Keratinocyte (primary cell): ENCODE results near the gene RAC2. TPM values are rescaled to one million over a fixed set of nuclear protein-coding genes. Genes with fewer than 3 reads are reported as not detected.

Source experiments
- DNase-seq: peaks from one replicate; pipeline ENCODE4 v3.0.0-alpha.2; 2011; ENCODE audit warnings: low read depth, missing footprints, low spot score
- FAIRE-seq: peaks from 2 replicates; lab custom pipeline; 2011; peaks lifted over from hg19 to GRCh38; lab: Jason Lieb, UNC
- H2AFZ ChIP-seq: 2 replicates; pipeline ENCODE4 v1.6.0; 2012; ENCODE audit warnings: low read length, control low read depth, inconsistent platforms; ENCODE audit not compliant: control insufficient read depth
- H3K27ac ChIP-seq: 2 replicates; pipeline ENCODE4 v1.5.1; 2011; ENCODE audit warnings: low read length; ENCODE audit not compliant: control insufficient read depth, insufficient read depth
- H3K27me3 ChIP-seq: 3 replicates; pipeline ENCODE4 v1.6.0; 2011; ENCODE audit warnings: low read length; ENCODE audit not compliant: control insufficient read depth, insufficient read depth; ENCODE audit errors: extremely low read depth
- H3K36me3 ChIP-seq, 2 experiments: 2 replicates in 1 of 2; 3 replicates in 1 of 2; pipeline ENCODE4 v1.5.1; 2011; ENCODE audit warnings: low read length in 2 of 2, mild to moderate bottlenecking in 1 of 2; ENCODE audit not compliant: control insufficient read depth in 2 of 2, insufficient read depth in 2 of 2; ENCODE audit errors: extremely low read depth in 1 of 2
- H3K4me1 ChIP-seq: 3 replicates; pipeline ENCODE4 v1.5.1; 2011; ENCODE audit warnings: low read length; ENCODE audit not compliant: control insufficient read depth, insufficient read depth; ENCODE audit errors: extremely low read depth
- H3K4me2 ChIP-seq: 3 replicates; pipeline ENCODE4 v1.6.0; 2011; ENCODE audit warnings: low read depth, low read length; ENCODE audit not compliant: control insufficient read depth, insufficient read depth; ENCODE audit errors: extremely low read depth
- H3K4me3 ChIP-seq, 3 experiments: fragments of 200-600 bp in 1 of 3; sonication (generic) in 1 of 3; 2 replicates in 2 of 3; 3 replicates in 1 of 3; pipeline ENCODE4 v1.5.1; 2011 to 2016; ENCODE audit warnings: low read length in 3 of 3, mild to moderate bottlenecking in 3 of 3, control low read depth in 2 of 3, inconsistent platforms in 1 of 3, low read depth in 1 of 3, mixed read lengths in 1 of 3, mixed run types in 1 of 3, moderate library complexity in 1 of 3; ENCODE audit not compliant: control insufficient read depth in 2 of 3, insufficient read depth in 2 of 3; ENCODE audit errors: extremely low read depth in 1 of 3
- H3K79me2 ChIP-seq: 2 replicates; pipeline ENCODE4 v1.6.0; 2012; ENCODE audit warnings: low read length; ENCODE audit not compliant: control insufficient read depth, insufficient read depth
- H3K9ac ChIP-seq: 3 replicates; pipeline ENCODE4 v1.6.0; 2011; ENCODE audit warnings: low read length; ENCODE audit not compliant: control insufficient read depth, insufficient read depth; ENCODE audit errors: extremely low read depth
- H3K9me1 ChIP-seq: 3 replicates; pipeline ENCODE4 v1.6.0; 2011; ENCODE audit warnings: low read length; ENCODE audit not compliant: control insufficient read depth, insufficient read depth; ENCODE audit errors: extremely low read depth
- H3K9me3 ChIP-seq: 2 replicates; pipeline ENCODE4 v1.5.1; 2012; ENCODE audit warnings: low read depth, low read length; ENCODE audit not compliant: control insufficient read depth
- H4K20me1 ChIP-seq: 3 replicates; pipeline ENCODE4 v1.6.0; 2011; ENCODE audit warnings: low read length; ENCODE audit not compliant: control insufficient read depth, insufficient read depth; ENCODE audit errors: extremely low read depth
- EZH2 ChIP-seq: IDR thresholded peaks from one replicate; pipeline ENCODE4 v1.6.1; 2012; ENCODE audit warnings: inconsistent platforms, mild to moderate bottlenecking, low read length, moderate library complexity
- dilution Hi-C: fragments of 300-500 bp; cut with MboI; formaldehyde crosslinking; loops from one replicate; pipeline ENCODE4 v1.7.0; 2020; ENCODE audit warnings: low sequenced_read_pairs; ENCODE audit not compliant: extremely low pct_ligation_motif_present
- polyA plus RNA-seq, 5 experiments: library from polyadenylated mRNA; depleted of rRNA in 3 of 5; stranded (reverse) in 3 of 5; stranded (forward) in 1 of 5; unstranded in 1 of 5; fragments of >200 nt; gene quantifications; 1 replicate in 1 of 5; 2 replicates in 3 of 5; 3 replicates in 1 of 5; pipeline versions ENCODE4 v1.2.1 to v1.2.3, GENCODE V29; 2011 to 2012; ENCODE audit warnings: missing spikeins in 2 of 5, low read depth in 1 of 5, low replicate concordance in 1 of 5
- TF ChIP-seq, protein P1 (sequence below), 3 experiments: IDR thresholded peaks in 1 of 3; conservative IDR thresholded peaks in 1 of 3; optimal IDR thresholded peaks in 1 of 3; 2 replicates in 2 of 3; 3 replicates in 1 of 3; pipeline versions ENCODE3 to v1.5.1; 2011; ENCODE audit warnings: low read length in 3 of 3, mild to moderate bottlenecking in 3 of 3, moderate library complexity in 2 of 3, control low read depth in 1 of 3, inconsistent platforms in 1 of 3; ENCODE audit not compliant: insufficient read depth in 2 of 3; ENCODE audit errors: extremely low read depth in 1 of 3

The RAC2 gene
- polyA plus RNA-seq, 1 donor (not counting 4 experiments of a cell fraction or from before 2014, with no cell fraction given): 78.6 TPM

DNA sequence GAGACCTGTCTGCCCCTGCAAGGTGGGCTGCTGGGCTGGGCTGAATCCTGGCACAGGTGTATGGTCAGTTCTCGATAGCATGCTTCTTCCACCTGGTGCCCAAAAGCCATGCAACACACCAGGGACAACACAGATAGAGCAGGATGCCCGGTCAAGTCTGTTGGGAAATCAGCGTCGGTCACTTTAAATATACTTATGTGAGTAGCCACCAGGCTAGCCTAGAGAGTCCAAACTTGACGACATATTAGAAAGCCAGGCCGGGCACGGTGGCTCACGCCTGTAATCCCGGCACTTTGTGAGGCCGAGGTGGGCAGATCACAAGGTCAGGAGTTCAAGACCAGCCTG lies 65.0 kb downstream of the RAC2 start:
- TF ChIP-seq, protein P1, sequence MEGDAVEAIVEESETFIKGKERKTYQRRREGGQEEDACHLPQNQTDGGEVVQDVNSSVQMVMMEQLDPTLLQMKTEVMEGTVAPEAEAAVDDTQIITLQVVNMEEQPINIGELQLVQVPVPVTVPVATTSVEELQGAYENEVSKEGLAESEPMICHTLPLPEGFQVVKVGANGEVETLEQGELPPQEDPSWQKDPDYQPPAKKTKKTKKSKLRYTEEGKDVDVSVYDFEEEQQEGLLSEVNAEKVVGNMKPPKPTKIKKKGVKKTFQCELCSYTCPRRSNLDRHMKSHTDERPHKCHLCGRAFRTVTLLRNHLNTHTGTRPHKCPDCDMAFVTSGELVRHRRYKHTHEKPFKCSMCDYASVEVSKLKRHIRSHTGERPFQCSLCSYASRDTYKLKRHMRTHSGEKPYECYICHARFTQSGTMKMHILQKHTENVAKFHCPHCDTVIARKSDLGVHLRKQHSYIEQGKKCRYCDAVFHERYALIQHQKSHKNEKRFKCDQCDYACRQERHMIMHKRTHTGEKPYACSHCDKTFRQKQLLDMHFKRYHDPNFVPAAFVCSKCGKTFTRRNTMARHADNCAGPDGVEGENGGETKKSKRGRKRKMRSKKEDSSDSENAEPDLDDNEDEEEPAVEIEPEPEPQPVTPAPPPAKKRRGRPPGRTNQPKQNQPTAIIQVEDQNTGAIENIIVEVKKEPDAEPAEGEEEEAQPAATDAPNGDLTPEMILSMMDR (optimal IDR thresholded peaks at IDR 0.05 in 1 of 3, IDR thresholded peaks at IDR 0.05 in 1 of 3, conservative IDR thresholded peaks at IDR 0.05 in 1 of 3; ENCODE audit: extremely low read depth in 1 of 3, insufficient read depth in 2 of 3, low read length in 3 of 3): no peak
- TF ChIP-seq EZH2: no peak
- Histone ChIP-seq H3K36me3 (peaks cover 10 to 11% of the 10 kb centered on the region in 2 experiments), H3K27me3 (no peaks in the 10 kb centered on the region), H3K4me3 (no peak overlapping the region), H3K9me1 (no peaks in the 10 kb centered on the region), H2AFZ (no peak overlapping the region), H3K79me2 (no peaks in the 10 kb centered on the region), H3K9me3 (no peaks in the 10 kb centered on the region), H3K27ac (no peak overlapping the region), H4K20me1 (no peaks in the 10 kb centered on the region), H3K4me1 (peaks cover 14% of the 10 kb centered on the region), H3K9ac (no peak overlapping the region), H3K4me2 (no peak overlapping the region)
- dilution Hi-C loops: no loop called here
- FAIRE-seq: no peak
- DNase-seq: no peak

DNA sequence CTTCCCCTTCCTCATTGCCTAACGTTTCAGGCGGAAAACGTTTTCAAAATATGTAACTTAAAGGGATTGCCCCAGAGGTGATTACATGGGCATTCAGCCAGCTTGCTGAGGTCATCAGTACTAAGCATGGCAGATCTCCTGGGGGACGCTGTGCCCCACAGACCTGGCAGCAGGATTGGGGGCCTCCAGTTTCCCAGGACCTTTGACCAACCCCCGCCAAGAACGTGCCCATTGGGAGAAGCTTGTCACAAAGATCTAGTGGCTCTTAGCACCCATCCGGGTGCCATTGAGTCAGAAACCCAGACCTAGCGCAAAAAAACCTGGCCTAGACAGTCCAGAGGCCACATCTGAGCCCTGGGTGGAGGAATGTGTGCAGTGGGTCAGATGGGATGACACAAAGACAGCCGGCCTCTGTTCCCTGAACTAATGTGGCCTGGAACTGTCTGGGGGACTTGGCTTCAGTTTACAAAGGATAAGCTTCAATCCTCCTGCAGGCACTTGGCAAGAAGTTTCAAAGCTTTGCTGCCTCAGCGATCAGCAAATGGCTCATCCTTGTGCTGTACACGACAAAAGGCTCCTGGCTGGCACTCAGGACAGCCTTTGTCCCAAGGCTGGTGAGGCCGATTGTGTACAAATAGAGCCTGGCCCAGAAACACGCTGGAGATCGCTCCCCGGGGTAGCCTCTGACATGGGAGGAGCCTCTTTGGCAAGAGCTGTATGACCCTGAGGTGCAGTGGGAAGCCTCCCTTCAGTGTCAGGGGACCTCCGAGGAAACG lies 65.5 kb downstream of the RAC2 start:
- no peaks in the 10 kb centered on the region for H3K27me3 ChIP-seq
- no peak overlapping the region for H2AFZ ChIP-seq
- TF ChIP-seq EZH2: no peak
- TF ChIP-seq, protein P1 (optimal IDR thresholded peaks at IDR 0.05 in 1 of 3, IDR thresholded peaks at IDR 0.05 in 1 of 3, conservative IDR thresholded peaks at IDR 0.05 in 1 of 3; ENCODE audit: extremely low read depth in 1 of 3, insufficient read depth in 2 of 3, low read length in 3 of 3): no peak
- H3K36me3 ChIP-seq: peaks cover 5 to 10% of the 10 kb centered on the region in 2 experiments
- dilution Hi-C loops: no loop called here
- no peaks in the 10 kb centered on the region for H4K20me1 ChIP-seq
- DNase-seq (no peak), FAIRE-seq (no peak)
- H3K4me1 ChIP-seq: peaks cover 14% of the 10 kb centered on the region
- no peaks in the 10 kb centered on the region for H3K9me3 ChIP-seq
- H3K79me2 ChIP-seq: no peaks in the 10 kb centered on the region
- H3K9me1 ChIP-seq: no peaks in the 10 kb centered on the region
- H3K4me3 ChIP-seq: no peak overlapping the region
- H3K27ac ChIP-seq: no peak overlapping the region
- H3K4me2 ChIP-seq: no peak overlapping the region
- no peak overlapping the region for H3K9ac ChIP-seq
